ENCODE measurements around the gene AGAP1. TPM values are rescaled to one million over a fixed set of nuclear protein-coding genes. Genes with fewer than 3 reads are reported as not detected.
"Not testable (repeated sequence)": the region's sequence is repeated elsewhere in the genome, so short reads cannot be mapped to it uniquely, and the experiment has no call there.

The AGAP1 gene
- total RNA-seq, 1 donor from 2014 or later, result 44.7 TPM

DNA sequence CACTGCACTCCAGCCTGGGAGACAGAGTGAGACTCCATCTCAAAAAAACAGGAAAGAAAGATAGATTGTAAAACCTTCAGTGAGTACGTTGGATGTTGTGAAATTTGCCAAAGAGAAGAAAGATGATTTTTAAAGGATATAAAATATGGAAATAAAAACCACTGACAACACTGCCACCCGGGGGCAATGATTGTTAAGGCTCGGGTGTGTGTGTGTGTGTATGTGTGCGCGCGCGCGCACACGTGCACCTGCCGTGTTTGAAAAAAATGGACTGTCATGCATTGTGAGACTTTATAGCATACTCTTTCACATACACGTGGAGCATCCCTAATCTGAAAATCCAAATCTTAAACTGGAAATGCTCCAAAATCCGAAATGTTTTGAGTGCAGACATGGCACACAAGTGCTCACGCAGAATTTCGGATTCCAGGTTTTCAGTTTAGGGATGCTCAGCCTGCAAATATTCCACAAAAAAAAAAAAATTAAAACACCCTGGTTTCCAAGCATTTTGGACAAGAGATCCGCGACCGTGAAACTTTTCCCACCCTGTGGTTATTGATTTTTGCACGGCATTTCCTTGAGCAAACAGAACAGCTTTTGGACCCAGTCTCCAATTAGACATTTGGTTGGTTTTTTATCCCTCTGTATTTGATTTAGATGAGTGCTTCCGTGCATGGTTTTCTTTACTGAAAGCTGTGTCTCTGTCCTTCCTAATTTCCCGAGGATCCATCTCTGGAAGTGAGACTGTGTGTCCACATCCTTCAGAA is 269.2 kb downstream of the AGAP1 start:
- no peak for DNase-seq (ENCODE audit: low spot score)

DNA sequence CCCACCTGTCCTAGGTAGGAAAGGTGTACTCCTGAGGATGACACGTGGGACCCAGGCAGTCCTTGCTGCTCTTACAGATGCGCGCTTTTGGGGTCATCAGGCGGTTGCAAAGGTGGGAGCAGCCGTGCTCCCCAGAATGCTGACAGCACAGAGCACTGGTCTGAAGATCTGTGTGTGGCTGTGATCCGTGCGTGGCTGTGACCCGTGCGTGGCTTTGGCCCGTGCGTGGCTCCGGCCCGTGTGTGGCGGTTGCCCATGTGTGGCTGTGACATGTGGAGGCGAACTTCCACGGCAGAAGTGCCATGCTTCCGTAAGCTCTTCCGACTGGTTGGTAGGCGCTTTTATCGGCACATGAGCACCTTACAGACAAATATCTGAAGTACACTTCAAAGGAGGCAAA is 270.0 kb downstream of the AGAP1 start:
- no peak for DNase-seq (ENCODE audit: low spot score)

DNA sequence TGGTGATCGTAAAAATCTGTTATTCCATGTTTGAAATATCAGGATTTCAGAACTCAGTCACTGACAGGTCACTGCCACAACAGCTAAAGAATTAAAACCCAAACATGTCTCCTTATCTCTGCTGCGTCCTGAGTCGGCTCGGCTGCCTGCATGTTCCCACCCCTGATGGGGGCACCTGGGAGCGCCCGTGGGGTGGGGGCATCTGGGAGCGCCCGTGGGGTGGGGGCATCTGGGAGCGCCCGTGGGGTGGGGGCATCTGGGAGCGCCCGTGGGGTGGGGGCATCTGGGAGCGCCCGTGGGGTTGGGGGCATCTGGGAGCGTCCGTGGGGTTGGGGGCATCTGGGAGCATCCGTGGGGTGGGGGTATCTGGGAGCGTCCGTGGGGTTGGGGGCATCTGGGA is 270.6 kb downstream of the AGAP1 start:
- DNase-seq (ENCODE audit: low spot score), result not testable (repeated sequence)

DNA sequence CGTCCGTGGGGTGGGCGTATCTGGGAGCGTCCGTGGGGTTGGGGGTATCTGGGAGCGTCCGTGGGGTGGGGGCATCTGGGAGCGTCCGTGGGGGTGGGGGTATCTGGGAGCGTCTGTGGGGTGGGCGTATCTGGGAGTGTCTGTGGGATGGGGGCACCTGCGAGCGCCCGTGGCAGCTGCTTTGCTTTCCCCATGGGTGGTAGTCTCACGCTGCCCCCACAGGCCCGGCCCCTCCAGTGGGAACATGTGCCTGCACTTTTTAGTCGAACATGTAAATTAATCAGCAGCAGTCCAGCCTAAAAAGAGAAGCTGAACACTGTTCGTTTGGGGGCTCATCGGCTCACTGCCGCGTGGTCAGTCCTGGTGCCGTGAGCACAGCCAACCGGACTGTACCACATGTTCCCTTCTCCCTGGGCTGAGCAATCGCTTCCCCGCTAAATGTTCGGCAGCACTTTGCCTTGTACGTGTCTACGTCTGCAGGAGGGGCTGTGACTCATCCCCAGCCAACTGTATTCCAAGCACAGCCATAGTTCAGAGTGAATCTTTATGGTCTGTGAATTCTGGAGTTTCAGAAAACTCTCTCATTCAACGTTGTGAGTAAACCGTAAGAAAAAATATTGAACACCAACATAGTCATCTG is 271.5 kb downstream of the AGAP1 start:
- DNase-seq (ENCODE audit: low spot score), result no peak

GRCh38 chr2:235766278-235766677 is 272.4 kb downstream of the AGAP1 start:
- DNase-seq (ENCODE audit: low spot score), result peak; percentile 82

DNA sequence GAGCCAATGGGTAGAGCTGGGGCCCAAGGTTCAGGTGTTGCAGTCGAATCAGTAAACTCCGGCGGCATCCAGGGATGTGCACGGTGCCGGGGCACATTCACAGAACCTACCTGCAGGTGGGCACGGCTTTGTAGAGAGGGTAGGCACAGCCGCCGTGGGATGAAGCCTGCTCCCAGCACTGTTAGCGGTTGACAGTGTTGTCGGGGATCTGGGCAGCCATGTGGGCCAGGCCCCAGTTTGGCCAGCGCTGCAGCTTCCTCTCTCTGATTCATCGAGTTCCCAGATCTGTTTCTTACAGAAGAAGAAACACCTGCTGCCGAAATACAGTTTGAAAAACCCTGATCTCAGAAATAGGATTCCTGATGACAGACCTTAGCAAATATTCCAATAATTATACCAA is 274.8 kb downstream of the AGAP1 start:
- DNase-seq (ENCODE audit: low spot score), result no peak

- no peak for DNase-seq (ENCODE audit: low spot score)
These were observed 275.2 kb downstream of the AGAP1 start for GRCh38 chr2:235769046-235769445.

GRCh38 chr2:235770909-235771820 is 277.3 kb downstream of the AGAP1 start:
- no peak for DNase-seq (ENCODE audit: low spot score)

GRCh38 chr2:235773188-235773928 is 279.5 kb downstream of the AGAP1 start:
- DNase-seq (ENCODE audit: low spot score), result no peak

GRCh38 chr2:235774153-235774870 is 280.5 kb downstream of the AGAP1 start:
- no peak for DNase-seq (ENCODE audit: low spot score)

DNA sequence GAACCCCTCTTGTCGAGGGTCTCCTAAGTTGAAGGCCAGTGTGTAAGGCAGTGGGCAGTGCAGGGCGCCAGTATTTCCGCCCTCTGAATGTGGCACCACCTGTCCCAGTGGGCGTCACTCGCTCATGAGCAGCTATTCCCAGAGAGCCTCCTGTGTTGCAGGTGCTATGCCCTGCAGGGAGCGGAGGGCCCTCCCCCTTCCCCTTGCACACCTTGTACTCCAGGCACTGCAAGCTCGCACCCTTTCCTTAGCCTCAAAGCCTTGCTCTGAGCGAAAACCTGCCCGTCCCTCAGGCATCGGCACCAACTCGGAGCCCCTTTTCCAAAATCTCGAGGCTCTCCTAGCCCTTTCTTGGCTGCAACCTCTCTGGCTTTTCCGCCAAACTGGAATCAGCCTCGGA is 282.7 kb downstream of the AGAP1 start:
- DNase-seq (ENCODE audit: low spot score), result no peak

- DNase-seq (ENCODE audit: low spot score), result peak; percentile 70
These were observed 285.6 kb downstream of the AGAP1 start for GRCh38 chr2:235779444-235779896.

DNA sequence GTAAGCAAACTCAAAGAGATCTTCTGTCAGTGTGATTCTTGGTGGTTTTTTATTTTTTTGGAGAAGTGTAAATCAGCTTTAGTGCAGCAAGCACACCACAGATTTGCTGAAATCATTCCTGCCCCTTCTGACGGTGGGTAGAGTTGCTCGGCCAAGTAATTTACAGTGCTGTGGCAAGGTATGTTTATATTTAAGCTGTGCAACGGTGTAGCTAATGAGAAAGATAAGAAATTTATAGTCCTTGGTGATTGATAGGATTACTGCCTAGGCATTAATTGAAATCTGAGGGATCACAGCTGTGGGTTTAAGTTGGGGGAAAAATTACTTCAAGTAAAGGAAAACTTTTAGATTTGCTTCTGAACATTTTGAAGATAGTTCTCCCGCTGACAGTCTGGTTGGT is 286.6 kb downstream of the AGAP1 start:
- DNase-seq (ENCODE audit: low spot score), result no peak

DNA sequence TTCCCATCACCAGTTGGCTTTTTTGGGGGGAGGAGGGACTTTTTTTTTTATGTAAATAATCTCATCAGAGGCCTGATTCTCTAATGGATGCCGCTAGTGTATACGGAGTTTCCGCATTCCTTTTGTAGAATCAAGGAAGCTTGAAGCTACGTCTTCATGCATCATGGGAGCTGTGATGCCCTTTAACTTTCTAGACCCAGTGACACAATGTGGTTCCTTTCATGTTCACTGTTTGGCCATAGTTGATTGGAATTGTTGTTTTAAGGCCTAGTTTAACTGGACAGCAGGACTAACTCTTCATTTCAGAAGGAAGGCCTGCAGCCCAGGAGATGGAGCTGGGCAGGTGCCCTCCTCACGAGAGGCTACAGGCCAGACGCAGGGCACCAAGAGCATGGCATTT is 287.9 kb downstream of the AGAP1 start:
- DNase-seq (ENCODE audit: low spot score), result no peak

GRCh38 chr2:235784788-235785187 is 290.9 kb downstream of the AGAP1 start:
- no peak for DNase-seq (ENCODE audit: low spot score)

GRCh38 chr2:235789552-235789951 is 295.7 kb downstream of the AGAP1 start:
- no peak for DNase-seq (ENCODE audit: low spot score)

GRCh38 chr2:235793163-235793752 is 299.4 kb downstream of the AGAP1 start:
- no peak for DNase-seq (ENCODE audit: low spot score)

DNA sequence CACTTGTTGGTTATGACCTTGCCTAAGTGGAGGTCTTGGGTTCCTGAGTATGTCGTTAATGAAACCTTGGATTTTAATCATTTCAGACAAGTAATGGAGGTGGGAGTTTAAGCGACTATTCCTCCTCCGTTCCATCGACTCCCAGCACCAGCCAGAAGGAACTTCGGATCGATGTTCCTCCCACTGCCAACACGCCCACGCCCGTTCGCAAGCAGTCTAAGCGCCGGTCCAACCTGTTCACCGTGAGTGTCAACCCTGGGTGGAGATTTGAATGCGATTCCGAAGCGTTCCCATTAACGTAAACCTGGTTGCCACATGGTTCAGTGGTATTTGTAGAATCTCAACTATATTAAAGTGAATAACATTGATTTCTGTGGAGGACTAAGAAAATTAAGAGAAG is 305.4 kb downstream of the AGAP1 start:
- no peak for DNase-seq (ENCODE audit: low spot score)

GRCh38 chr2:235802542-235802941 is 308.7 kb downstream of the AGAP1 start:
- DNase-seq (ENCODE audit: low spot score), result no peak

GRCh38 chr2:235803028-235803427 is 309.2 kb downstream of the AGAP1 start:
- no peak for DNase-seq (ENCODE audit: low spot score)

DNA sequence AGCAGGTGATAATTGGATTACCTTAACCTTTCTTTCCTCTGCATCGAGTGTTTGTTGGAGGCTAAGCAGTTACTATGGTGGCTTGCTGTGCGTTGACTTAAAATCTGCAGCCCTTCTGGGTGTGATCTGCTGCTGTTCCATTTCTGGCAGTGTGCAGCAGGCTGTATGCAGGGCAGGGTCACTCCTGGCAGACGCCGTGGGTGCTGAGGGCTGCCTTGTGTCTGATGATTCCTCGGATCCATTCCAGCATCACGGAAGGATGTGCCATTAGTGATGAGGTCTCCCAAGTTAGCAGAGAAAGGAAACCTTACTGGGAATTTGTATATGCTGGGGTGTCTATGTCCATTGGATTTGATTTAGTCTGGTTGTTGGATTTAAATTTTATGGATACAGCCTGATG is 310.8 kb downstream of the AGAP1 start:
- no peak for DNase-seq (ENCODE audit: low spot score)

All from mucosa of gallbladder (tissue), 1 donor.